ENCODE measurements around the gene CCDC183. TPM values are rescaled to one million over a fixed set of nuclear protein-coding genes. Genes with fewer than 3 reads are reported as not detected.
"Not testable (repeated sequence)": the region's sequence is repeated elsewhere in the genome, so short reads cannot be mapped to it uniquely, and the experiment has no call there.

The CCDC183 gene
- total RNA-seq, 1 experiment from 2014 or later = 1.1 TPM

DNA sequence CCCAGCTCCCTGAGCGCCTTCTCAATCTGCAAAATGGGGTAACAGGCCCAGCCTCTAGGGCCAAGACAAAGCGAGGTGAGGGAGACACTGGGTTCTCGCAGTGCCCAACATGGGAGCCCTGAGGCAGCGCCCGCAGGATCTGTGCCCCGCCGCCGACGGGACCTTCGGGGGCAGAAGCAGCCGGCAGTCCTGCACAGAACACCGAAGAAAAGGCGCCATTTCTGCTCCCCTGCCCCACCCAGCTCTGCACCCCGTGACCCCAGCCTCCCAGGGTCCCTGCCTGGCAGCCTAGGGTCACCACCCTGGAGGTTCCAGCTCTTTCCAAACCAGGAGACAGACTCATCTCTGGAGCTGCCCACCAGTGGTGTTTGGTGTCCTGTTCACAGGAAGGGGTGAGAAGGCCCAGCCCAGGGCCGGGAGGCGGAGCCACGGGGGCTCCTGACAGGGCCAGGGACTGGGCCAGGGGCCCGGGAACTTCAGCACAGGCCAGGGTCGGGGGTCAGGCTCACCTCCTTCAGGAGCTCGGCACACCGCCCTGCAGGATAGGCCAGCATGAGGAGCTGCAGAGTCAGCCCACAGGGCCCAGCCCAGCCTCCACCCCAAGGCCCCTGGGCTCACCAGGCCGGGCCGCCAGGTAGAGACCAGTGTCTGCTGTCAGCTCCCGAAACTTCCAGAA is 41.4 kb upstream of the CCDC183 start:
- Histone ChIP-seq H3K27me3 (ENCODE audit: insufficient read depth, low read length) (no peaks in the 10 kb centered on the region), H2AK5ac (ENCODE audit: insufficient read length, low read length) (no peak overlapping the region), H3K18ac (ENCODE audit: insufficient read length, low read depth, low read length) (no peak overlapping the region), H2AFZ (ENCODE audit: low read length) (no peak overlapping the region), H3K79me2 (ENCODE audit: insufficient read depth, low read length) (no peaks in the 10 kb centered on the region), H3K23me2 (ENCODE audit: insufficient read length, low read depth, low read length, poor library complexity, severe bottlenecking) (no peaks in the 10 kb centered on the region), H3K56ac (ENCODE audit: insufficient read length, low read depth, low read length) (no peak overlapping the region), H3K23ac (ENCODE audit: insufficient read length, low read depth, low read length) (no peak overlapping the region), H3K79me1 (ENCODE audit: insufficient read depth, low read depth, low read length, poor library complexity, severe bottlenecking) (no peaks in the 10 kb centered on the region), H2BK15ac (ENCODE audit: low read depth, low read length) (no peak overlapping the region), H3K27ac (ENCODE audit: insufficient read length, low read depth, low read length) (no peak overlapping the region), H4K5ac (ENCODE audit: insufficient read length, low read depth, low read length) (no peak overlapping the region), H2BK120ac (ENCODE audit: low read depth, low read length, poor library complexity, severe bottlenecking) (no peak overlapping the region), H4K8ac (replicated peaks; ENCODE audit: insufficient read length, low read depth, low read length) (no peak overlapping the region), H4K91ac (ENCODE audit: insufficient read length, low read depth, low read length) (no peak overlapping the region), H3K14ac (ENCODE audit: insufficient read depth, low read length) (no peak overlapping the region; the same call in 1 of the 2 replicates), H3K4me2 (ENCODE audit: insufficient read depth, insufficient read length, low read length) (no peak overlapping the region), H3T11ph (ENCODE audit: low read length) (no peak overlapping the region), H3K4ac (ENCODE audit: low read depth, low read length) (no peak overlapping the region), H2BK12ac (ENCODE audit: insufficient read length, low read depth, low read length) (no peak overlapping the region), H2BK20ac (ENCODE audit: low read depth, low read length, poor library complexity, severe bottlenecking) (no peak overlapping the region), H3K4me1 (ENCODE audit: insufficient read depth, low read length) (no peaks in the 10 kb centered on the region), H4K20me1 (ENCODE audit: control insufficient read depth, insufficient read depth, insufficient read length) (no peaks in the 10 kb centered on the region), H3K9ac (ENCODE audit: extremely low read depth, insufficient read length, low read length) (no peak overlapping the region), H3K9me3 (ENCODE audit: control insufficient read depth, low read depth, low read length) (no peaks in the 10 kb centered on the region), H2BK5ac (ENCODE audit: insufficient read length, low read length) (no peak overlapping the region)
- no CpG with 5 or more reads among the region's 24 CpGs for WGBS (ENCODE audit: extremely low coverage, insufficient read length, low lambda C conversion rate)
- TF ChIP-seq, protein P1, sequence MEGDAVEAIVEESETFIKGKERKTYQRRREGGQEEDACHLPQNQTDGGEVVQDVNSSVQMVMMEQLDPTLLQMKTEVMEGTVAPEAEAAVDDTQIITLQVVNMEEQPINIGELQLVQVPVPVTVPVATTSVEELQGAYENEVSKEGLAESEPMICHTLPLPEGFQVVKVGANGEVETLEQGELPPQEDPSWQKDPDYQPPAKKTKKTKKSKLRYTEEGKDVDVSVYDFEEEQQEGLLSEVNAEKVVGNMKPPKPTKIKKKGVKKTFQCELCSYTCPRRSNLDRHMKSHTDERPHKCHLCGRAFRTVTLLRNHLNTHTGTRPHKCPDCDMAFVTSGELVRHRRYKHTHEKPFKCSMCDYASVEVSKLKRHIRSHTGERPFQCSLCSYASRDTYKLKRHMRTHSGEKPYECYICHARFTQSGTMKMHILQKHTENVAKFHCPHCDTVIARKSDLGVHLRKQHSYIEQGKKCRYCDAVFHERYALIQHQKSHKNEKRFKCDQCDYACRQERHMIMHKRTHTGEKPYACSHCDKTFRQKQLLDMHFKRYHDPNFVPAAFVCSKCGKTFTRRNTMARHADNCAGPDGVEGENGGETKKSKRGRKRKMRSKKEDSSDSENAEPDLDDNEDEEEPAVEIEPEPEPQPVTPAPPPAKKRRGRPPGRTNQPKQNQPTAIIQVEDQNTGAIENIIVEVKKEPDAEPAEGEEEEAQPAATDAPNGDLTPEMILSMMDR (conservative IDR thresholded peaks at IDR 0.05) = no peak
- Mint-ChIP-seq H3K4me3 (no peak overlapping the region), H3K36me3 (ENCODE audit: insufficient read depth in 1 of 3, low read depth in 3 of 3) (peaks cover 2 to 15% (median 2%) of the 10 kb centered on the region in 3 experiments; a peak in 6 of 7 replicates), H3K4me1 (peaks cover 4% of the 10 kb centered on the region in 2 experiments; a peak in 3 of 4 replicates), H3K27ac (no peak overlapping the region), H3K27me3 (ENCODE audit: low read depth) (peaks cover 20% of the 10 kb centered on the region), H3K9me3 (peaks cover 20 to 22% of the 10 kb centered on the region in 2 experiments)
- DNase-seq = peak; percentile 62

DNA sequence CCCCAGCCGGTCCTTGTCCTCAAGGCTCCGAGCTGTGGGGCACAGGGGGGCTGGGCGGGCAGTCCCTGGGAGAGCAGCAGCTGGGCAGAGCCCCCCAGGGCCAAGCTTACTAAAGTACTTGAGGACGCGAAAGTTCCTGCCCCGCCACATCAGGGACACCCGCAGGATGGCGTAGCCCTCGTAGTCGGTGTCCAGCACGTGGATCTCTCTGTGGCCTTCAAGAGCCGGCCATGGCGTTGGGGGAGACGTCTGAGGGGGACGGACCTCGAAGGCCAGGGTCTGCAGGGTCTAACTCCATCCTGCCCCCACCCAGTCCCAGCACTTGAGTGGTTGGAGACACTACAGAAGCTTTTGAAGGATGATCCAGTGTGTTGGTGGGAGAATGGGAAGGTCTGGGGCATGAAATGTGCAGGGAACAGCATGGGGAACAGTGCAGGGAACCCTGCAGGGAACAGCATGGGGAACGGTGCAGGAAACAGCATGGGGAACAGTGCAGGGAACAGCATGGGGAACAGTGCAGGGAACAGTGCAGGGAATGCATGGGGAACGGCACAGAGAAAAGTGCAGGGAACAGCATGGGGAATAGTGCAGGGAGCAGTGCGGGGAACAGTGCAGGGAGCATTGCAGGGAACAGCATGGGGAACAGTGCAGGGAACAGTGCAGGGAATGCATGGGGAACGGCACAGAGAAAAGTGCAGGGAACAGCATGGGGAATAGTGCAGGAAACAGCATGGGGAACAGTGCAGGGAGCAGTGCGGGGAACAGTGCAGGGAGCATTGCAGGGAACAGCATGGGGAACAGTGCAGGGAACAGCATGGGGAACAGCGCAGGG is 40.6 kb upstream of the CCDC183 start:
- not testable (repeated sequence) for DNase-seq; H2BK120ac ChIP-seq (ENCODE audit: low read depth, low read length, poor library complexity, severe bottlenecking); H3K79me1 ChIP-seq (ENCODE audit: insufficient read depth, low read depth, low read length, poor library complexity, severe bottlenecking); H3K4ac ChIP-seq (ENCODE audit: low read depth, low read length); H3K4me3 Mint-ChIP-seq; H2BK5ac ChIP-seq (ENCODE audit: insufficient read length, low read length); H2AFZ ChIP-seq (ENCODE audit: low read length); H3K9ac ChIP-seq (ENCODE audit: extremely low read depth, insufficient read length, low read length); H3K18ac ChIP-seq (ENCODE audit: insufficient read length, low read depth, low read length); H2BK12ac ChIP-seq (ENCODE audit: insufficient read length, low read depth, low read length); H3K23ac ChIP-seq (ENCODE audit: insufficient read length, low read depth, low read length); H2BK20ac ChIP-seq (ENCODE audit: low read depth, low read length, poor library complexity, severe bottlenecking); H3K27me3 ChIP-seq (ENCODE audit: insufficient read depth, low read length); H2BK15ac ChIP-seq (ENCODE audit: low read depth, low read length); H3K79me2 ChIP-seq (ENCODE audit: insufficient read depth, low read length); H4K20me1 ChIP-seq (ENCODE audit: control insufficient read depth, insufficient read depth, insufficient read length); H2AK5ac ChIP-seq (ENCODE audit: insufficient read length, low read length); H3K56ac ChIP-seq (ENCODE audit: insufficient read length, low read depth, low read length); H3K14ac ChIP-seq (ENCODE audit: insufficient read depth, low read length); H3K27ac ChIP-seq (ENCODE audit: insufficient read length, low read depth, low read length); H3K27ac Mint-ChIP-seq; H4K5ac ChIP-seq (ENCODE audit: insufficient read length, low read depth, low read length); H4K8ac ChIP-seq (replicated peaks; ENCODE audit: insufficient read length, low read depth, low read length); H4K91ac ChIP-seq (ENCODE audit: insufficient read length, low read depth, low read length); H3K9me3 ChIP-seq (ENCODE audit: control insufficient read depth, low read depth, low read length); H3K4me2 ChIP-seq (ENCODE audit: insufficient read depth, insufficient read length, low read length); H3K23me2 ChIP-seq (ENCODE audit: insufficient read length, low read depth, low read length, poor library complexity, severe bottlenecking); H3K4me1 Mint-ChIP-seq; H3T11ph ChIP-seq (ENCODE audit: low read length); H3K4me1 ChIP-seq (ENCODE audit: insufficient read depth, low read length)
- H3K9me3 Mint-ChIP-seq = peaks cover 20 to 22% of the 10 kb centered on the region in 2 experiments
- peaks cover 17% of the 10 kb centered on the region for H3K27me3 Mint-ChIP-seq (ENCODE audit: low read depth)
- peaks cover 2 to 15% (median 2%) of the 10 kb centered on the region in 3 experiments; a peak in 6 of 7 replicates for H3K36me3 Mint-ChIP-seq (ENCODE audit: insufficient read depth in 1 of 3, low read depth in 3 of 3)
- WGBS (ENCODE audit: extremely low coverage, insufficient read length, low lambda C conversion rate) = no CpG with 5 or more reads among the region's 22 CpGs
